H9 (cell line): ENCODE measurements around the gene EPHA4. TPM values are rescaled to one million over a fixed set of nuclear protein-coding genes. Genes with fewer than 3 reads are reported as not detected.

Experiments used
- DNase-seq: peaks from one replicate; pipeline ENCODE4 v3.0.0-alpha.2; 2017
- H2AFZ ChIP-seq: one replicate; pipeline ENCODE4 v1.6.1; 2013; ENCODE audit warnings: mild to moderate bottlenecking, low read length, control low read depth, moderate library complexity
- H2AK5ac ChIP-seq: 2 replicates; pipeline ENCODE4 v1.6.1; 2013; ENCODE audit warnings: low read length, control low read depth, mixed read lengths; ENCODE audit not compliant: insufficient read length
- H2BK120ac ChIP-seq: one replicate; pipeline ENCODE4 v1.6.1; 2013; ENCODE audit warnings: low read depth, mild to moderate bottlenecking, low read length, control low read depth, inconsistent platforms; ENCODE audit not compliant: poor library complexity, severe bottlenecking
- H2BK12ac ChIP-seq: 2 replicates; pipeline ENCODE4 v1.6.1; 2013; ENCODE audit warnings: low read length, control low read depth, mixed read lengths, low read depth; ENCODE audit not compliant: insufficient read length
- H2BK15ac ChIP-seq: 2 replicates; pipeline ENCODE4 v1.6.1; 2013; ENCODE audit warnings: low read depth, low read length, control low read depth
- H2BK20ac ChIP-seq: one replicate; pipeline ENCODE4 v1.6.1; 2013; ENCODE audit warnings: low read depth, mild to moderate bottlenecking, low read length, control low read depth, inconsistent platforms; ENCODE audit not compliant: poor library complexity, severe bottlenecking
- H2BK5ac ChIP-seq: 2 replicates; pipeline ENCODE4 v1.6.1; 2013; ENCODE audit warnings: low read length, control low read depth, mixed read lengths; ENCODE audit not compliant: insufficient read length
- H3K14ac ChIP-seq: 2 replicates; pipeline ENCODE4 v1.6.1; 2013; ENCODE audit warnings: low read length, control low read depth; ENCODE audit not compliant: insufficient read depth
- H3K18ac ChIP-seq: 2 replicates; pipeline ENCODE4 v1.6.1; 2013; ENCODE audit warnings: low read depth, mild to moderate bottlenecking, mixed read lengths, low read length, control low read depth; ENCODE audit not compliant: insufficient read length
- H3K23ac ChIP-seq: 2 replicates; pipeline ENCODE4 v1.6.1; 2013; ENCODE audit warnings: low read length, control low read depth, mixed read lengths, low read depth; ENCODE audit not compliant: insufficient read length
- H3K23me2 ChIP-seq: 2 replicates; pipeline ENCODE4 v1.6.1; 2013; ENCODE audit warnings: low read depth, mild to moderate bottlenecking, mixed read lengths, low read length, control low read depth; ENCODE audit not compliant: insufficient read length, poor library complexity, severe bottlenecking
- H3K27ac ChIP-seq: 2 replicates; pipeline ENCODE4 v1.5.1; 2013; ENCODE audit warnings: low read length, control low read depth, mixed read lengths, low read depth; ENCODE audit not compliant: insufficient read length
- H3K27me3 ChIP-seq: 2 replicates; pipeline ENCODE4 v1.6.1; 2013; ENCODE audit warnings: low read length, control low read depth, inconsistent platforms; ENCODE audit not compliant: insufficient read depth
- H3K4ac ChIP-seq: 2 replicates; pipeline ENCODE4 v1.6.1; 2013; ENCODE audit warnings: low read depth, mild to moderate bottlenecking, control low read depth, inconsistent platforms, low read length, moderate library complexity
- H3K4me1 ChIP-seq: 2 replicates; pipeline ENCODE4 v1.6.1; 2013; ENCODE audit warnings: low read length, control low read depth, inconsistent platforms; ENCODE audit not compliant: insufficient read depth
- H3K4me2 ChIP-seq: 2 replicates; pipeline ENCODE4 v1.6.1; 2013; ENCODE audit warnings: low read length, control low read depth, mixed read lengths; ENCODE audit not compliant: insufficient read length, insufficient read depth
- H3K56ac ChIP-seq: 2 replicates; pipeline ENCODE4 v1.6.1; 2013; ENCODE audit warnings: low read depth, mild to moderate bottlenecking, mixed read lengths, low read length, control low read depth; ENCODE audit not compliant: insufficient read length
- H3K79me1 ChIP-seq: 2 replicates; pipeline ENCODE4 v1.6.1; 2013; ENCODE audit warnings: low read depth, mild to moderate bottlenecking, moderate library complexity, low read length, control low read depth, inconsistent platforms; ENCODE audit not compliant: insufficient read depth, poor library complexity, severe bottlenecking
- H3K79me2 ChIP-seq: 2 replicates; pipeline ENCODE4 v1.6.1; 2013; ENCODE audit warnings: low read length, control low read depth, inconsistent platforms; ENCODE audit not compliant: insufficient read depth
- H3K9ac ChIP-seq: 2 replicates; pipeline ENCODE4 v1.6.1; 2013; ENCODE audit warnings: low read length, control low read depth, mixed read lengths; ENCODE audit not compliant: insufficient read length; ENCODE audit errors: extremely low read depth
- H3K9me3 ChIP-seq: one replicate; pipeline ENCODE4 v1.6.1; 2013; ENCODE audit warnings: low read depth, low read length, inconsistent platforms; ENCODE audit not compliant: control insufficient read depth
- H3T11ph ChIP-seq: one replicate; pipeline ENCODE4 v1.6.1; 2013; ENCODE audit warnings: mild to moderate bottlenecking, low read length, control low read depth, inconsistent platforms
- H4K20me1 ChIP-seq: one replicate; pipeline ENCODE4 v1.6.1; 2013; ENCODE audit not compliant: control insufficient read depth, insufficient read length, insufficient read depth
- H4K5ac ChIP-seq: 2 replicates; pipeline ENCODE4 v1.6.1; 2013; ENCODE audit warnings: low read depth, mild to moderate bottlenecking, mixed read lengths, low read length, control low read depth; ENCODE audit not compliant: insufficient read length
- H4K8ac ChIP-seq: replicated peaks from 2 replicates; pipeline ENCODE4 v1.6.1; 2013; ENCODE audit warnings: low read length, control low read depth, mixed read lengths, low read depth; ENCODE audit not compliant: insufficient read length
- H4K91ac ChIP-seq: 2 replicates; pipeline ENCODE4 v1.6.1; 2013; ENCODE audit warnings: low read depth, mild to moderate bottlenecking, moderate library complexity, mixed read lengths, low read length, control low read depth; ENCODE audit not compliant: insufficient read length
- H3K27ac Mint-ChIP-seq, 3 experiments: 2 replicates in 2 of 3; 3 replicates in 1 of 3; pipeline ENCODE4 v1.8.0; 2020 to 2021; ENCODE audit warnings: mixed read lengths in 3 of 3, mild to moderate bottlenecking in 1 of 3, moderate library complexity in 1 of 3
- H3K27me3 Mint-ChIP-seq: 2 replicates; pipeline ENCODE4 v1.8.0; 2021; ENCODE audit warnings: low read depth, mild to moderate bottlenecking, moderate library complexity, mixed read lengths
- H3K36me3 Mint-ChIP-seq, 3 experiments: 2 replicates in 2 of 3; 3 replicates in 1 of 3; pipeline ENCODE4 v1.8.0; 2020 to 2021; ENCODE audit warnings: low read depth in 3 of 3, mixed read lengths in 3 of 3; ENCODE audit not compliant: insufficient read depth in 1 of 3
- H3K4me1 Mint-ChIP-seq, 2 experiments: 2 replicates each; pipeline ENCODE4 v1.8.0; 2020; ENCODE audit warnings: mixed read lengths in 2 of 2
- H3K4me3 Mint-ChIP-seq, 2 experiments: 2 replicates in 1 of 2; 3 replicates in 1 of 2; pipeline ENCODE4 v1.8.0; 2020 to 2021; ENCODE audit warnings: mild to moderate bottlenecking in 2 of 2, mixed read lengths in 2 of 2, moderate library complexity in 1 of 2
- H3K9me3 Mint-ChIP-seq, 2 experiments: 2 replicates in 1 of 2; 3 replicates in 1 of 2; pipeline ENCODE4 v1.8.0; 2020; ENCODE audit warnings: mild to moderate bottlenecking in 2 of 2, mixed read lengths in 2 of 2, moderate library complexity in 1 of 2
- CTCF ChIP-seq: fragments of 200-600 bp; sonication (generic); conservative IDR thresholded peaks from 3 replicates; pipeline ENCODE4 v1.8.0; 2021; ENCODE audit warnings: antibody characterized with exemption, mild to moderate bottlenecking
- WGBS: extraction: QIAGEN DNeasy Blood & Tissue Kit; methylation state at CpG from one replicate; pipeline ENCODE4 v1.1.7; 2013; ENCODE audit warnings: missing lambda C conversion rate, low lambda C conversion rate, mixed read lengths; ENCODE audit not compliant: insufficient read length; ENCODE audit errors: extremely low coverage; 5-methylcytosine and 5-hydroxymethylcytosine counted together
- total RNA-seq: library from RNA; stranded (reverse); gene quantifications from 2 replicates; pipeline ENCODE4 v1.2.1, GENCODE V29; 2021

EPHA4 gene
- total RNA-seq, 1 experiment from 2014 or later, result 25.1 TPM

GRCh38 chr2:221484761-221485502 is 87.2 kb downstream of the EPHA4 start:
- Histone ChIP-seq H4K8ac (no peak overlapping the region), H3K9me3 (no peaks in the 10 kb centered on the region), H2BK12ac (no peak overlapping the region), H3K23me2 (no peaks in the 10 kb centered on the region), H3K18ac (no peak overlapping the region), H4K5ac (no peak overlapping the region), H4K20me1 (no peaks in the 10 kb centered on the region), H2BK20ac (no peak overlapping the region), H3K27me3 (no peaks in the 10 kb centered on the region), H3K4ac (no peak overlapping the region), H3K79me1 (no peaks in the 10 kb centered on the region), H2AK5ac (no peak overlapping the region), H2AFZ (no peak overlapping the region), H3K14ac (no peak overlapping the region), H3K4me2 (no peak overlapping the region), H3K79me2 (no peaks in the 10 kb centered on the region), H3K9ac (no peak overlapping the region), H2BK120ac (no peak overlapping the region), H2BK5ac (no peak overlapping the region), H3K4me1 (no peaks in the 10 kb centered on the region), H2BK15ac (no peak overlapping the region), H3K56ac (no peak overlapping the region), H3T11ph (no peak overlapping the region), H3K27ac (no peak overlapping the region), H4K91ac (no peak overlapping the region), H3K23ac (no peak overlapping the region)
- H3K36me3 Mint-ChIP-seq, result peaks cover 0 to 14% (median 0%) of the 10 kb centered on the region in 3 experiments; a peak in 2 of 7 replicates
- no peak for TF ChIP-seq CTCF
- H3K27ac Mint-ChIP-seq, result no peak overlapping the region
- H3K27me3 Mint-ChIP-seq, result no peaks in the 10 kb centered on the region
- no CpG with 5 or more reads among the region's 8 CpGs for WGBS
- H3K4me1 Mint-ChIP-seq, result 0 out of 4 replicates have a peak, but pooled peaks cover 0 to 3% of the 10 kb centered on the region in 2 experiments
- no peaks in the 10 kb centered on the region for H3K9me3 Mint-ChIP-seq
- H3K4me3 Mint-ChIP-seq, result no peak overlapping the region
- DNase-seq, result no peak
